Raji (cell line): ENCODE results near the gene SLC7A14.

Source experiments
- POLR2A ChIP-seq: IDR thresholded peaks from 2 replicates; pipeline ENCODE4 v1.6.1; 2011; ENCODE audit warnings: low read depth, low read length, control low read depth; ENCODE audit not compliant: insufficient read depth

The SLC7A14 gene

DNA sequence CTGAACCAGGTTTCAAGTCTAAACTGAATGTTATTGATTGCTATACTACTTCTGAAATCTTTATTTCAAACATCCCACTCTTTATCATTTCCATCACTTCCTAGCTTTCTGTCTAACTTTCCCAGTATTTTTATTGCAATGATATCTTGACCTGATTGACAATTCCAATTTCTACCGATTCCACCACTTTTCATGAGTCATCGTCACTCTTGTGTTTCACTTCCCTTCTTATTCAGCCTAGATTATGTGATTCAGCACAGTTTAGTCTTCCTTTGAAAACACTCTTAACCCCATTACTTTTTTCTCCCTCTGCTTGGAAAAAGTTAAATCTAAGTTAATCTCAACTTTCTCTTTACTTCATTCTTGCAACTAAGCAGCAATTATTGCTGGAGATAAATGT is 62.6 kb downstream of the SLC7A14 start:
- TF ChIP-seq POLR2A, result no peak

GRCh38 chr3:170522201-170522600 is 63.7 kb downstream of the SLC7A14 start:
- no peak for TF ChIP-seq POLR2A

DNA sequence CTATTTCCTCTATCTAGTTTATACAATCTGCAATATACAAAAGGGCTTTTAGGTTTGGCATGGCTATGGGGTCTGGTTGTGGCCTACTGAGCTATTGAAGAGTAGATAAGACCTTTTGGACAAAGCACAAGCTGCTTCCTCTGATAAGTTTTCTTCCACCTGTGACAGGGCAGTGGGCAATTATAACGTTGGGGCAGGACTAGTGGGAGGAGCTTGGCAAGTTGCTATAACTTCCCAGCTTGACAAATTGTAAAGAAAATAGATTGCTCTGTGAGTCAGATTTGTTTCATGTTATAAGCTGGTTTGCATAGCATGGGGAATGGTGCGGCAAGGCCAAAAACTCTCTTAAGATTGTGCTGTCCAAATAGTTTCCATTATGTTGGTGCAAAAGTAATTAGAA is 64.9 kb downstream of the SLC7A14 start:
- no peak for TF ChIP-seq POLR2A

DNA sequence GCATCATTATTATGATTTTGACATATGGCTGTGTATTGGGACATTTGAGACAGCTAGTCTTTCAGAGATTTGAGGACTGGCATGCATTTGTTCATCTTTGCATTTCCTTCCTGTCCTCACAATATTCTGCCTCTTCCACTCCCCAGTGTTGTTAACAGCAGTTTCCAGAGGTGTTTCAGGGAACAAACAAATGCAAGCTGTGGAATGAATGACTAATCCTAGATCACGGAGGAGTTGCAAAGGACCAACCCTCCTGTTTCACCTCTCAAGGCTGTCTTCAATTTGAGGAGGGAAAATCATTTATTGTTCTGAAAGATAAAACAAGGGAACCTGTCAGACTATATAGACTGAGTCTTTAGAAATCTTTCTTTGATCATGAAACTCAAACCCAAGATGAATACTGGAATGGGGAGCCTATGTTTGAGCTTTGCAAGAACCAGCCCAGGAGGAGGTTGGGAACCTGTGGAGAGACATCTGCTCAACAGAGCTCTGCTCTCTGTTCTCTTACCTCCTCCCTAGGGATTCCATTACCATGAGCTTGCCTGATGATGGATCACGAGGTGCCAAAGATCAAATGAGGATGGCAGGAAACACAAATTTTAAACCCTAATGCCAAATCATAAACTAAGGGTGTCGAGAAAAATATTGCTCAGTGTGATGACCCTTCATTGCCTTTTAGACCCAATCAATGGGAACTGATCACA is 68.5 kb downstream of the SLC7A14 start:
- no peak for TF ChIP-seq POLR2A

GRCh38 chr3:170513642-170514041 is 72.2 kb downstream of the SLC7A14 start:
- no peak for TF ChIP-seq POLR2A

DNA sequence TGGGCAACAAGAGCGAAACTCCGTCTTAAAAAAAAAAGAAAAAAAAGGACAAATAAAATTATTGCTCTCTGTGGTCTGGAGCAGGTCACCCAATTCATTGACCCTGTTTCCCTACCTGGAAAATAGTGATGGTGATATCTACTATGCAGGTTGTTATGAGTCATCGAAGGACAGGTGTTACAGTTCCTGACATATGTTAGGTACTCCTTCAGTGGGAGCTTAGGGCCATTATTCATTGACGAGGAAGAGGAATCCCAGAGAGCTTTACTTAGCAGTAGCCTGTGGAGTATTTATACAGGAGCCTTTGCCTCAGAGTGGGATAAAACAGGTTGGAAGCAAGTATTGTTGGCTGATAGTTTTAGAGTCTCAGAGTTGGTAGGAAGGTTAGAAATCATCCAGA is 74.5 kb downstream of the SLC7A14 start:
- no peak for TF ChIP-seq POLR2A

- TF ChIP-seq POLR2A, result no peak
These were observed 77.0 kb downstream of the SLC7A14 start for GRCh38 chr3:170508839-170509238.

DNA sequence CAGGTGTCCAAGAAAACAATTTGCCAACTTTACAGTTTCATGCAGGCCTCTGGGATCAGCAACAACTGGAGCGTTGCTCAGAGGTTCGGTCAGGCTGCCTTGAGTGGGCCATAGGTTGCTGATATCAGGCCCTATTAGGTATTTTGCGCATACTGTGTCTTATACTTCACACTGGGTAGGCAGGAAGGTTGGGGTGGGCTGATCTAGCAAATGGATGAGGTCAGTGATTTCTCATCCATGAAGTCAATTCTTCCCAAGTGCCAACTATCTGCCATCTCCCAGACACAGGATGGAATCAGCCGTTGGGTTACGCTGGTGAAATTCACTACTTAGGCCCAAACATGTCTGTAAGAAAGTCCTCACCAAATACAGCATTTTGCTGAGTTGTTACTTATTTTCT is 77.6 kb downstream of the SLC7A14 start:
- no peak for TF ChIP-seq POLR2A

- TF ChIP-seq POLR2A, result no peak
These were observed 78.8 kb downstream of the SLC7A14 start for GRCh38 chr3:170507063-170507462.

DNA sequence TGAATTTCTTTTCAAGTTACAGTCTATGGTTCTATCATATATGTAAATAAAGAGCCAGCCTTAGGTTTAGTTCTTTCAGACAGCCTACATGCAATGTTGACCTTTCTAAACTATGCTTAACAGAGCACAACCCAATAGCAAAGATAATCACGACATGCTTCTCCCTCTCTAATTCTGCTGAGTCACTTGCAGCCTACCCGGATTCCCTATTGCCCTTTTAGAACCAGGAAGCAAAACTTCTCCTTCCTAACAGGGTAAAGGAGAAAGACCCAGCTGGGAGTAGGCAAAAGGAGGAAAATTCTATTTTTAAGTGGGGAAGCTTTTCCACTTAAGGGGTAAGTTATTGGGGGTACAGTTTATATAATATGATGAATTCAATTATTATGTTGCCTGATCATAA is 79.3 kb downstream of the SLC7A14 start:
- no peak for TF ChIP-seq POLR2A

- no peak for TF ChIP-seq POLR2A
These were observed 83.6 kb downstream of the SLC7A14 start for GRCh38 chr3:170502297-170502696.

DNA sequence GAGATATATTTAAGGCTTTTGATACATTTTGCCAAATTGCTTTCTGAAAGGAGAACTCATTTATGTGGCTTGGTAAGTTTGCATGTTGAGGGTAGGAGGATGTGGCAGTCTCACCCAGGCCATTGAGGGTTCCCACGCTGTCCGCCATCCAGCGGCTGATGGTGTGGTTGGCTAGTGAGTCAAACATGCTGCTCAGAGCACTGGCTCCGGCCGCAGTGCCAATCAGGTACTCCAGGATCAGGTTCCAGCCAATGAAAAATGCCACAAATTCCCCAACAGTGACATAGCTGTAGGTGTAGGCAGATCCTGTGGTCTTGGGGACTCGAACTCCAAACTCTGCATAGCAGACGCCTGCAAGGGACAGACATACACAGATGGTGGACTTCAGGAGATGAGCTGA is 84.9 kb downstream of the SLC7A14 start:
- no peak for TF ChIP-seq POLR2A

GRCh38 chr3:170500462-170500861 is 85.4 kb downstream of the SLC7A14 start:
- TF ChIP-seq POLR2A, result no peak

DNA sequence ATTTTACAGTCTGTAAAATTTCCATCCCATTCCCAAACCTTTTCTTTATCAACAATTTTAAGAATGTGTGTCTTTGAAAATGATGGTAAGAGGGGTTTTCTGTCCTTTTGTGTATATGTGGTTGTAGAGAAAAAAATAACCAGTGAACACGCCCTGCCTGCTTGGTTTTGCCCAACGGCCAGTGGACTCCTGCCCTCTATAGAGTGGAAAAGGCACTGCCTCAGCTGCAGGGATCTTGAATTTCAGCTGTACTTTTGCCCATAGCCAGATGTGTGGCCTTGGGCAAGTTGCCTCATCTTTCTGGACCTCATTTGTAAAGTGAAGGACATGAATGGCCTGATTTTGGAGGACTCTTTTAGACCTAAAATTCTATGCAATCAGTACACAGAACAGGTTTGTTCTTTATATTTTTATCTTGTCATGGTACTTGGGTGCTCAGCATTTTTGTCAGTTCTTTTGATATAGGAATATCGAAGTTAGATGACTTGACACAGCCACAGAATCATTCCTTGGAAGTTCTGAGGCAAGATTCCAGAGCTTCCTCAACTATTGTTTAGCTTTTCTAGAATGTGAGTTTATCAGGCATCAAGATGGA is 86.2 kb downstream of the SLC7A14 start:
- TF ChIP-seq POLR2A, result no peak

DNA sequence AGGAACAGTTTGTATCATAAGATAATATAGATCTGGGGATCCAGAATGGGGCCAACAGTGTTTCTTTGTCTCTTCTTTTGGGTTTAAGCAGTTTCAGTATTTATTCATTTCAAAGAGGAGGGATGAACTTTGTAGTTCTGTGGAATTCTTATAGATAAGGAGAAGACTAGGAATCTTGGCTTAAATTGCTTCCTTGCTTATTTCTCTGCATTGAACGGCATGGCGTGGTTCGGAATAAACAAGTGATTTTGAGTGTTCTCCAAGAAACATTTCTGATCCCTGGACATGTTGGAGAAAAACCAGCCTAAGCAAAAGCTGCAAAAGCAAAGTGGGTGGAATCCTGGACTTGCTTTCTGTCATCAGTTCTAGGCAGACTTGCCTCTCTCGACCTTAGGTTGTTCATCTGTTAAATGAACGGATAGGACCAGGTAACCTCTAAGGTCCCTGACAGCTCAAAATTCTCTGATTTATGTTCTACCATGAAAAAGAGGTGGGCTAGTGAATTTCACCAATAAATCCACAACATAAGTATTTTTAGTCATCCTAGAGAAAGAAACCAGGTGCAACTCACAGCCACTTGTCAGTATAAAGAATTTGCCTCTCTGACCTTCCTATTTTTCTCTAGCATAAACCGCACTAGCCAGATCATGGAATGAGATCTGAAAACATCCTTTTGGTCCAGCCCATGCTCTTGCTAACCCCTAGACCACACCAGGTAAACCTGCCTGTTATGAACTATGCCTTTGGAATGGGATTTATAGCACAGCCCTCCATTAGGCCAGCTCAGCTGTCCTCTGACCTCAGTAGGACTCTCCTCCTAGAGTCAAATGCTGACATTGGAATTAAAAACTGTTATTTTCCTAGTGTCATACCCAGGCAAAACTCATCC is 88.4 kb downstream of the SLC7A14 start:
- no peak for TF ChIP-seq POLR2A

- TF ChIP-seq POLR2A, result no peak
These were observed 89.1 kb downstream of the SLC7A14 start for GRCh38 chr3:170496868-170497140.
